ENCODE data around the gene FHDC1. TPM values are rescaled to one million over a fixed set of nuclear protein-coding genes. Genes with fewer than 3 reads are reported as not detected.
"Not testable (repeated sequence)": the region's sequence is repeated elsewhere in the genome, so short reads cannot be mapped to it uniquely, and the experiment has no call there.

The FHDC1 gene
- 0.39 and 0.76 TPM in 2 replicates for total RNA-seq (2014; rRNA removed; shearing (Covaris generic))

GRCh38 chr4:152935631-152936445 is at the start of gene FHDC1:
FHDC1 (plus strand) TSS chr4:152936323; CDS start chr4:152943058, 6,735 bp downstream.
- peak; percentile 36 for DNase-seq (ENCODE audit: low read depth)

- DNase-seq (ENCODE audit: low read depth), result no peak
These were observed 48.1 kb upstream of the FHDC1 start for GRCh38 chr4:152887981-152888380.

GRCh38 chr4:152892974-152893373 is 43.1 kb upstream of the FHDC1 start:
- no peak for DNase-seq (ENCODE audit: low read depth)

GRCh38 chr4:152894673-152895072 is 41.5 kb upstream of the FHDC1 start:
- peak; percentile 22 for DNase-seq (ENCODE audit: low read depth)

- no peak for DNase-seq (ENCODE audit: low read depth)
These were observed 39.3 kb upstream of the FHDC1 start for GRCh38 chr4:152896811-152897210.

- DNase-seq (ENCODE audit: low read depth), result not testable (repeated sequence)
These were observed 38.0 kb upstream of the FHDC1 start for GRCh38 chr4:152898133-152898532.

GRCh38 chr4:152898606-152899005 is 37.5 kb upstream of the FHDC1 start:
- DNase-seq (ENCODE audit: low read depth), result no peak

GRCh38 chr4:152900395-152900794 is 35.7 kb upstream of the FHDC1 start:
- DNase-seq (ENCODE audit: low read depth), result no peak

- DNase-seq (ENCODE audit: low read depth), result no peak
These were observed 34.9 kb upstream of the FHDC1 start for GRCh38 chr4:152901205-152901604.

GRCh38 chr4:152903658-152904057 is 32.5 kb upstream of the FHDC1 start:
- no peak for DNase-seq (ENCODE audit: low read depth)

- no peak for DNase-seq (ENCODE audit: low read depth)
These were observed 26.2 kb upstream of the FHDC1 start for GRCh38 chr4:152909901-152910300.

- DNase-seq (ENCODE audit: low read depth), result no peak
These were observed 25.6 kb upstream of the FHDC1 start for GRCh38 chr4:152910521-152910920.

- no peak for DNase-seq (ENCODE audit: low read depth)
These were observed 18.4 kb upstream of the FHDC1 start for GRCh38 chr4:152917543-152918395.

- no peak for DNase-seq (ENCODE audit: low read depth)
These were observed 16.3 kb upstream of the FHDC1 start for GRCh38 chr4:152919826-152920225.

- peak; percentile 34 for DNase-seq (ENCODE audit: low read depth)
These were observed 15.4 kb upstream of the FHDC1 start for GRCh38 chr4:152920768-152921167.

- DNase-seq (ENCODE audit: low read depth), result no peak
These were observed 14.8 kb upstream of the FHDC1 start for GRCh38 chr4:152921284-152921683.

- DNase-seq (ENCODE audit: low read depth), result no peak
These were observed 10.3 kb upstream of the FHDC1 start for GRCh38 chr4:152925851-152926250.

GRCh38 chr4:152926959-152927358 is 9.2 kb upstream of the FHDC1 start:
- DNase-seq (ENCODE audit: low read depth), result no peak

GRCh38 chr4:152927737-152928136 is 8.4 kb upstream of the FHDC1 start:
- no peak for DNase-seq (ENCODE audit: low read depth)

- no peak for DNase-seq (ENCODE audit: low read depth)
These were observed 7.8 kb upstream of the FHDC1 start for GRCh38 chr4:152928286-152928685.

- no peak for DNase-seq (ENCODE audit: low read depth)
These were observed 6.2 kb upstream of the FHDC1 start for GRCh38 chr4:152929888-152930287.

- peak; percentile 20 for DNase-seq (ENCODE audit: low read depth)
These were observed 980 bp upstream of the FHDC1 start for GRCh38 chr4:152935143-152935542.

All from M059J (cell line).